ENCODE measurements around the gene CEP112.

GRCh38 chr17:65741710-65742109 is 450.2 kb downstream of the CEP112 start:
- no peak for TF ChIP-seq CTCF (IDR thresholded peaks at IDR 0.05)
- no peak for TF ChIP-seq POLR2A (IDR thresholded peaks at IDR 0.05)

Measured in testis (tissue), 2 donors.